GM19467 (cell line): ENCODE data around the gene RNF38.
"Not testable (repeated sequence)": the region's sequence is repeated elsewhere in the genome, so short reads cannot be mapped to it uniquely, and the experiment has no call there.

Experiments
- ATAC-seq: cut with Tn5 transposase; IDR thresholded peaks from one replicate; pipeline ENCODE4 v1.9.1; 2021; ENCODE audit warnings: mild to moderate bottlenecking, moderate library complexity; ENCODE audit not compliant: unreplicated experiment

RNF38 gene

DNA sequence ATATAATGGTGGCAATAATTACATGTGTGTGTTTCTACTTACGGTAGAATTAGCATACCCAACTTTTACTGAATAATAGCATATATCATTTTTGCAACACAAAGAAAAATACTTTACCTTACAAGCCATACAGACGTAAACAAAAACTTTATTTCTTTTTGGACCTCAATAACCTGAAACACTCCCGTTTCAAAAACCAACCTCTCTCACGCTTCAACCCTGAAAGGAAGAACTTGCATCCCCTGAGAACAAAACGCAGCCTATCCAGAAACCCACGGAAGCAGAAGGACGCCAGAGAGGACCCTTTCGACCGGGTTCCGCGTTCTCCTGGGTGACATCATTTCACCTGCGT is at the start of gene RNF38:
Gene RNF38 (minus strand): TSS at position 290 of the 352 bp plus-strand sequence. CDS start 161 bp downstream, at position 129.
- ATAC-seq = no peak

DNA sequence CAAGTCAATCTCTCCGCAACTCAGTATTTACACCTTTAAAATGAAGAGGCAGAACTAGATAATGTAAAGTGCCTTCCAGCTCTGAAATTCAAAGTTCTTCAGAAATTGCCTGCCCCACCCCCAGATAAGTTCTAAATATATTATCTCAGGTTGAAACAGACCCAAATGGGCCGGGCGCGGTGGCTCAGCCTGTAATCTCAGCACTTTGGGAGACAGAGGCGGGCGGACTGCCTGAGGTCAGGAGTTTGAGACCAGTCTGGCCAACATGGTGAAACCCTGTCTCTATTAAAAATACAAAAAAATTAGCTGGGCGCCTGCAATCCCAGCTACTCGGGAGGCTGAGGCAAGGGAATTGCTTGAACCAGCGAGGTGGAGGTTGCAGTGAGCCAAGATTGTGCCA is 48.5 kb upstream of the RNF38 start:
- ATAC-seq = not testable (repeated sequence)

DNA sequence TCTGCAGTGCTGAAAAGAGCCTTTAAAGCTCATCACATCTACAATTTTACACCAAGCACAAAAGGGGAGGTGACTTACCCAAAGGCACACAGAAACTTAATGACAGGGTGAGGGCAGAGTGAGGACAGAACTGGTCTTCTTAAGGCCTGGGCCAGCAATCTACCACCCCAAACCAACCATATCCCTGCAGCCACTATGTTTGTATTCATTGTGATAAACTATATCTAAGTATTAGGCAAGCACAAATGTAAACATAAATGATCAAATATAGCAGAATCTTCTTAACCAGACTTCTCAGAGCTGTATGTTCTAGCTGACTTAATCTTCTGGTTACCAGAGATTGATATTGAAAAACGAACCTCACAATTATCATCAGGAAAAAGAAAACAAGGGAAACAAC is 47.9 kb upstream of the RNF38 start:
- ATAC-seq = no peak

DNA sequence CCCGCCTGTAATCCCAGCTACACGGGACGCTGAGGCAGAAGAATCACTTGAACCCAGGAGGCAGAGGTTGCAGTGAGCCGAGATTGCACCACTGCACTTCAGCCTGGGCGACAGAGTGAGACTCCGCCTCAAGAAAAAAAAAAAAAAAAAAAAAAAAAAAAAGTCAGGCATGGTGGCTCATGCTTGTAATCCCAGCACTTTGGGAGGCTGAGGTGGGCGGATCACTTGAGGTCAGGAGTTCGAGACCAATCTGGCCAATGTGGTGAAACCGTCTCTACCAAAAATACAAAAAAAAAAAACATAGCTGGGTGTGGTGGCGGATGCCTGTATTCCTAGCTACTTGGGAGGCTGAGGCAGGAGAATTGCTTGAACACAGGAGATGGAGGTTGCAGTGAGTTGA is 46.6 kb upstream of the RNF38 start:
- ATAC-seq = not testable (repeated sequence)

DNA sequence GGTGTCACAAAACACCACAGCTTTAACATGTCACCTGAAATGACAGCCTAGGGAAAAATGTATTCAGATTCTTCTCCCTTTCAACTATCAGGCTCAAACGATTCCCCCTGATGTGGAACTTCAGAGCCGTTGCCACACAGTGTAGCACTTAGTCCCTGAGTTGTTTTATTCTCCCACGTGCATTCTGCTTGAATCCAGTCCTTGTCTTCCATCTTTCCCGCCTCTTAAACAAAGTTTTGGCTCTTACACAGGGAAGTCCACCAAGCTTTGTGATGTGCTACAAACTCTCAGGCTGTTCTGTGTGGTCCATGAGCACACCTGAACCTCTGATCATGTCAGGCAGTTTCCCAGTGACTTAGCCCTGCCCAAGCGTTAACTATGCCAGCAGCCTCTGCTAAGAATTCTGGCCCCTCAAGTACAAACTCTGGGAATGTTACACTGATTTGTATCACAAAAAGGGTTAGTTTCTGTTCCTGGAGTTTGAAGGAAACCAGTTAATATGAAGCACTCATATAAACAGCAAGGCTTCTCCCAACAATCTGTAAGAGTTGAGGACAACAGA is 45.8 kb upstream of the RNF38 start:
- ATAC-seq = no peak

DNA sequence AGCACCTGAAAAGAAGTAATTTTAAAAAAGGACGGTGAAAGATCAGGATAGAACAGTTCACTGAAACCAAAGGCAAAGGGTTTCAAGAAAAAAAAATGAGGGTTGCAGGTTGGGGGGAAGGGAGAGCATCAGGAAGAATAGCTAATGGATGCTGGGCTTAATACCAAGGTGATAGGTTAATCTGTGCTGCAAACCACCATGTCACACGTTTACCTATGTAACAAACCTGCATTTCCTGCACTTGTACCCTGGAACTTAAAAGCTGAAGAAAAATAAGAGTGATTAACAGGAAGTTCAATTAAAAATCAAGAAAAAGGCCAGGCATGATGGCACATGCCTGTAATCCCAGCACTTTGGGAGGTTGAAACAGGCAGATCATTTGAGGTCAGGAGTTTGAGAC is 44.1 kb upstream of the RNF38 start:
- no peak for ATAC-seq

DNA sequence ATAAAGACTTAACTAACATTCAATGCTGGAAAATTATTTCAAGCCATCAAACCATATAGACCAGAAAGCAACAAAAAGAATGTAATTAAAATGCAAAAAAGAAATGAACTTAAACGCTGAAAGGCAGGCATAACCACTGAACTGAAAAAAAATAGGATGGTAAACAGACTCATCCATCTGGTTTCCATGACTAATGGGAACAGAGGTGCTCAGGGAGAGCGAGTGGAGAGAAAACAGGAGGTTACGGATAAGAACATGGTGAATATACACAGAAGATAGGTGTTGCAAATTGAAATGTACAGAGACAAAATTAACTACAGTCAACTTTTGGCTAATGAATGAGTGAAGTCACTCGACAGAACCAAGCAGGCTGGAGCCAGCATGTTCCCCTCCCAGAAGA is 43.5 kb upstream of the RNF38 start:
- ATAC-seq = no peak

DNA sequence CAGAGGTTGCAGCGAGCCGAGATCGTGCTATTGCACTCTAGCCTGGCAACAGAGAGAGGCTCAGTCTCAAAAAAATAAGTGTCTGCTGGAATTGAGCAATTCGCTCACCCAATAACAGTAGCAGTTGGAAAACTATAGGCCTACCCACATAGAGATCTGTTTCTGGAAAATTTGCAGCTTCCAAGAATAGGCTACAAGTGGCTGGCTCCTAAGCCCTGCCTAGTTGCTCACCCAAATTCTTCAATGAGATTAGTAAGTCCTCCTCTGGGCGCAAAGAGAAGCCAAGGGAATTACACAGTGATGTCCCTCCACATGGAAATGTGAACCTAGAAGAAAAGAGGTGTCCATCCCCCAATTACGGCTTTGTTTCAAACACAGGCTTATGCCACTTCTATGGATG is 42.6 kb upstream of the RNF38 start:
- no peak for ATAC-seq

DNA sequence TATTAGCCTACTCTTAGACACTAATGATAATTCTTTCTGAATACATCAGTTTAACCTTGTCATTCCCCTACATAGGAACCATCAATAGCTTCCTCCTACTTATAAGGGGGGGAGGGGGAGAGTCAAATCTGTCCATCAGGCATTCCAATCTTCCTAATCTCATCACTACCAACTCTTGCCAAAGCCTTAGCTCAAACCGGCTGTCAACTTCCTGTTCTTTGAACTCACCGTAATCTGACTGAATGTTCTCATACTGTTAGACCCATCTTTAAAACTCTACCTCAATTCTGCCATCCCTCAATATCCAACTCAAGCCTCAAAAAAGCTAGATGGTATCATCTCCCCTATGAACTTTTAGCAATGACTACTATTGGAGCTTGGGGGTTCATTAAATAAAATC is 41.9 kb upstream of the RNF38 start:
- no peak for ATAC-seq

DNA sequence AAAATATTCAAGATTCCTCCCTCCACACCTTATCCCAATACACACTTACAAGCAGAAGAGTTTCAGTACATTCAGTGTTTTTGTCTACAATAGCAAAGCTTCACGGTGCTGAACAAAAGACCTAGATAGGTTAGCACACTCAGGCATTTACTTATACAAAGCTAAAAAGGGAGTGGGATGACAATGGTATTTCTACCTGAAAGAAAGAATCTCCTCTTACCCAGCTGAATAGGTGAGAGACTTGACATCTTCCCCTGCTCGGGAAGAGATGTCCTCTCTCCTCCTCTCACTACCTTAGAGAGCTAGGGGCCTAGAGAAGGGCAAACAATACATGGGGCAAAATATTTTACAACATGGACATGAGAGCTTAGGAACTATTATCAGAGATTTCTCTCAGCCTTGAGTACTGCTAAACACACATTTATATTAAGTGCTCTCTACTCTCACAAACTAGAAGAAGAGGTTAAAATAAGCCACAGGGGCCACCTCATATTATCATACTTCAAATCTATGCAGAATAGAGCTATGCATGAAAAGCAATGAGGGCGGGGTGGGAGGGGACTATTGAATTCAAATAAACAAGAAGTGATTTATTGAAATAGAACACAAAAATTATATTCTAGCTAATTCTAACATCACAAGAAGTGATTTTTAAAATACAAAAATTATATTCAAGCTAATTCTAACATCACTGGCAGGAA is 38.6 kb upstream of the RNF38 start:
- no peak for ATAC-seq

DNA sequence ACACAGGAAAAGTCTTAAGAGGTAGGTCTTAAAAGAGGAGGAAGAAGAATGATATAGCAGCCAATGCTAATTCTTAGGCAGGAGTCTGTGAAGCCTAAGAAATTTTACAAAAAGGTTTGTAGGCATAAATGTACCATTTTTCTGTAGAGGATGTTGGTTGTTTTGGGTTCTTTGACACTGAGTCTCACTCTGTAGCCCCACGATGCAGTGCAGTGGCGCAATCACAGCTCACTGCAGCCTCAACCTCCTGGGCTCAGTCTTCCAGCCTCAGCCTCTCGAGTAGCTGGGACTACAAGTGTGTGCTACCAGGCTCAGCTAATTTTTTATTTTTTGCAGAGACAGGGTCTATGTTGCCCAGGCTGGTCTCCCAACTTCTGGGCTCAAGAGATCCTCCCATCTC is 37.7 kb upstream of the RNF38 start:
- ATAC-seq = no peak

DNA sequence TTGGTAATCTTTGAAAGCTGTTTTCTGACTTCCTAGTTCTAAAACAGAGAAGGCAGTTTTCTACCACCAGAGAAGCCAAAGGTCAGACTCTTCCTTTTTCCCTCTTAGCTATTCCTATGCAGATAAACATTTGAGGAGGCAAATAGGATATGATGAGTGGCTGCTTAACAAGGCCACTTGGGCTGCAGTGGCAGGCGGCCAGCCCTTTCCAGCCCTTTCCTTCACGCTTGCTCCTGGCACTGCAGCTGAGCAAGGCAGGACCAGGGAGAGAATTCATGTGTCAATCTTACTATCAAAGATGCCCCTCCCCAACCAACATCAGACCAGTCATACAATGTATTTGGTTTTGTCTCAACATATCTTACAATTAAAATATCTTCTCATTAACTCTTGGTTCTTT is 36.8 kb upstream of the RNF38 start:
- no peak for ATAC-seq

DNA sequence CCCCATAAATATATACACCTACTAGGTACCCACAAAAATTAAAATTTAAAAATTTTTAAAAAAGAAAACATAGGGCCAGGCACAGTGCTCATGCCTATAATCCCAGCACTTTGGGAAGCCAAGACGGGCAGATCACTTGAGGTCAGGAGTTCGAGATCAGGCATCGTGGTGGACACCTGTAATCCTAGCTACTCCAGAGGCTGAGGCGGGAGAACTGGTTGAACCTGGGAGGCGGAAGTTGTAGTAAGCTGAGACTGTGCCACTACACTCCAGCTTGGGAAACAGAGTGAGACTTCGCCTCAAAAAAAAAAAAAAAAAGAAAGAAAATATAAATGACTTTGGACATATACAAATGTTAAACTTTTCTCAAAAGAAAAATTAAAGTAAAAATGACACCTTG is 33.3 kb upstream of the RNF38 start:
- ATAC-seq = no peak

DNA sequence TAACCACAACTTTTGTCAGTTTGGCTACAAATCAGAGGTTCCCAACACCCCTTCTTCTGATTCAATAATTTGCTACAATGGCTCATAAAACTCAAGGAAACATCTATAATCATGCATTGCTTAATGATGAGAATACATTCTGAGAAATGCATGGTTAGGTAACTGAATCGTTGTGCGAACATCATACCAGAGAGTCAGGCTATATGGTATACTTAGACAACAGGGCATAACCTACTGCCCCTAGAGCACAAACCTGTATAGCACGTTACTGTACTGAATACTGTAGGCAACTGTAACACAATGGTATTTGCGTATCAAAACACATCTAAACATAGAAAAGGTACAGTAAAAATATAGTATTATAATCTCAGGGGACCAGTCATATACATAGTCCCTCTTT is 31.0 kb upstream of the RNF38 start:
- no peak for ATAC-seq

DNA sequence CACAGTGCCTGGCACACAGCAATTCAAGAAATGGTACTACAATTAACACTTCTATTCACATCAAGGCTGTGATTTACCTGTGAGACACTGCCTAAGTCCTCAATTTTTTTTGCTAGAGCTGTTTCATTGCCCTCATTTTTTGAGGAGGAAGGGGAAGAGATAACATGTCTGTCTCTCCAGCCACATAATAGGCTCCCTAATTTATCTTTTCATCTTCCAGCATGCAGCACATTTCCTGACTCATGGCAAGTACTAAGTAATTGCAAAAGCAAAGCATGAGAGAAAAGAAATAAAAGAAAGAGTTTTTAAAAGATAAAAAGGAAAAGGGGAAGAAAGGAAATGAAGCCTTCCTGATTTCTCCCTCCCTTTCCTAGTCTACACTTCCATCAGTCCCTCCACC is 26.9 kb upstream of the RNF38 start:
- no peak for ATAC-seq

DNA sequence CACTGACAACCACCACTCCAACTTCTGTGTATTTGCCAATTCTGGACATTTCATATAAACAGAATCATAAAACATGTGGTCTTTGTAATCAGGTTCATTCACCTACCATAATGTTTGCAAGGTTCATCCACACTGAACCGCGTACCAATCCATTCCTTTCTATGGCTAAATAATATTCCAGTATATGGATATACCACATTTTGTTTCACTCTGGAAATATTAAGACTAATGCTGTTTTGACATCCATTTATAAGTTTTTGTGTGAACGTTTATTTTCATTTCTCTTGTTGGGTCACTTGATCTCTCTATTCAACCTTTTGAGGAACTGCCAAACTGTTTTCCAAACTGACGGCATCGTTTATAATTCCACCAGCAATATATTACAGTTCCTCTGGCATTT is 26.3 kb upstream of the RNF38 start:
- ATAC-seq = no peak

DNA sequence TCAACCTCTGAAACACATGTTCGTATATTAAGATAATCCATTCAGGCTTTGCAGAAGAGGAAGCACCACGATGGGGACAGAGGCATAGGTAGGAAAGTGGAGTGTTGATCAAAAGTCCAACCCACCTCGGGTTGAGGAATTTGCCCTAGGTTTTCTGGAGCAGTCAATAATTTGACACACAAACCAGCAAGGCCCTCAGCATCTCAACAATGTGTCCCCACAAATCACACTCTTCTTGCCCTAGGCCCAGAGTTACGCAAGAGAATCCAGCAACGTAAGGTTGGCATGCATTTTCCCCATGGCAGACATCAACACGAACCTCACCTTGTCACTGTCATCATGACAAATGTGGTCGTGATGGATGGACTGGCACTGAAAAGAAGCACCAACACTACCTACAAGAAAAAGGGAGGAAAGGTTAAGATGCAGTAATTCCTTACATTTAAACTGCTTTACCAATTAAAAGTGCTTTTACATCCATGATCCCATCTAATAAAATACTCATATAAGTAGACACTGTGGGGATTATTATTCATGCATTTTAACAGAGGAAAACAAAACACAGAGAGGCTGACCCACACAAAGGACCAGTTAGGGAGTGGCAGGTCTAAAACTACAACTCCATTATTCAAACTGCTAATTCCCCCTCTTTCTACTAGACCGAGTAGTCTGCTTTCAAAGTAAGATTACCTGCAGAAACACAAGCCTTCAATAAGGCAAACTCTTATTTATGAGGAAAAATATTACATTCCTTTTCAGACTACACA is 24.4 kb upstream of the RNF38 start:
- no peak for ATAC-seq

DNA sequence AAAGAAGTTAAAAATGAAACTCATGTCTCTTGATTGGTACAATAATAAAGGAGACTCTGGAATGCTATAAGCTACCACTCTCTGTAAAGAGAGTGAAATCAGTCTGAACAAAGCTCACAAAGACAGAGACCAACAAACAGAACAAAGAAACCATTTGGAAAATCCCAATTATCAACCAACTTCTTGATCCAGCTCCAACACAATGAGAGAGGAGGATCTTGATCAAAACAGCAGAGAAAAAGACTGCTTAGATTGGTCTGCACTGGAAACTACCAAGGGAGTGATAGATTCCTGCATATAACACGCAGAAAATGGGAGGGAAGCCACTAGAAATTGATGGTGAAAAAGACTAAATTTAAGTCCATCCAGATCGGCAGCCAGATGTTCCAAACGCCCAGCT is 23.1 kb upstream of the RNF38 start:
- ATAC-seq = no peak

DNA sequence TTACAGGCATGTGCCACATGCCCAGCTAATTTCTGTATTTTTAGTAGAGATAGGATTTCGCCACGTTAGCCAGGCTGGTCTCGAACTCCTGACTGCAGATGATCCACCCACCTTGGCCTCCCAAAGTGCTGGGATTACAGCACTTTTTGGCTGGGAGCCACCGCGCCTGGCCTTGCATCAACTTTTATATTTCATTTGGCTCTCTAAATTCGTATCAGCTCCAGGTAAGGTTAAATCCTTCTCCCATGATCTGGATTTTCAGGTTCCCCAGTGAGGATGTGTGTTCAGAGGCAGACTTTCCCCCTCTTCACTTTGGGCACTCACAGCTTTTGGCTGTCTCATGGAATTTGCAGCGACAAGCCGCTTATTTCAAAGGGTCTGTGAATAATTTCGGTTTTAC is 16.8 kb upstream of the RNF38 start:
- ATAC-seq = no peak

DNA sequence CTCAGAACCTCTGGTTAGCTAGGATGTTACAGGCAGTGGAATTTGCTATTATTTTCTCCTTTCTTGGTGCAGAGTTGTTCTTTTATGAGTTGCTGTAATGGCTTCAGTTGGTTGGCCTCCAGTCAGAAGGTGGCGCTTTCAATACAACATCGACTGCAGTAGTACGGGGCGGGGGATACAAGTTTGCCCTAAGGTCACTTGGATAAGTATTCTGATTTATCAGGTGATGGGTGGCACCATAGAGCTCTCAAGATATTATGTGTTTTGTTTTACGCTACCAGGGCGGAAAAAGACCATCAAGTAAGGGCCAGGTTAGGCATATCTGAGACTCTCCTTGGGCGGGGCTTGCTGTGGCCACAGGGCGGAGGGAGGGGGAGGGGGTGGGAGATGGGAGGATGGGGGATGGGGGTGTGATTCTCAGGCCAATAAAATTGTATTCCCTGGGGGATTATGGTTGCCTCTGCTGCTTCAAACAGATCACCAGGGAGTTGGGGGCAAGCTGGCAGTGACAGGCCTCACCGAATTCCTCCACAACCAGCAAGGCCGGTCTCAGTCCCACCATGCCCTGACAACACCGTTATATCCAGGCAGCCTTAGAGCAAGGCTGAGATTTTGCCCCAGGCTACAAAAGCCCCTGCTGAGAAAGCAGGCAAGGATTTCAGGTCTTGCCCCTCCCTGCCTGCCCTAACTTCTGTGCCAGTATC is 15.9 kb upstream of the RNF38 start:
- no peak for ATAC-seq

DNA sequence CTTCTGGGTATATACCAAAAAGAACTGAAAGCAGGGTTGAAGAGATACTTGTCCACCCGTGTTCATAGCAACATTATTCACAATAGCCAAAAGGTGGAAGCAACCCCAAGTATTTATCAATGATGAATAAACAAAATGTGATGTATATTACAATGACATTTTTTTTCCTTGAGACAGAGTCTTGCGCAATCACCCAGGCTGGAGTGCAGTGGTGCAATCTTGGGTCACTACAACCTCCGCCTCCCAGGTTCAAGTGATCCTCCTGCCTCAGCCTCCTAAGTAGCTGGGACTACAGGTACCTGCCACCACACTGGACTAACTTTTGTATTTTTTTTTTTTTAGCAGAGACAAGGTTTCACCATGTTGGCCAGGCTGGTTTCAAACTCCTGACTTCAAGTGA is 11.3 kb upstream of the RNF38 start:
- ATAC-seq = not testable (repeated sequence)

DNA sequence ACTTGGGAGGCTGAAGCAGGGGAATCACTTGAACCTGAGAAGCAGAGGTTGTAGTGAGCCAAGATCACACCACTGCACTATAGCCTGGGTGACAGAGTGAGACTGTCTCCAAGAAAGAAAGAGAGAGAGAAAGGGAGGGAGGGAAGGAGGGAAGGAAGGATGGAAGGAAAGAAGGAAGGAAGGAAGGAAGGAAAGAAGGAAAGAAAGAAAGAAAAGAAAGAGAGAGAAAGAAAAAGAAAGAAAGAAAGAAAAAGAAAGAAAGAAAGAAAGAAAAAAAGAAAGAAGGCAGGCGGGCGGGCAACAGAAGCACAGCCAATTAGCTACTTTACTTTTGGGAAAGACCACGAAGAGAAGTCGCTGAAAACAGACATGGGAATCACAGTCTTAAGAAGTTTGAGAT is 9.0 kb upstream of the RNF38 start:
- ATAC-seq = not testable (repeated sequence)
